Ureter (tissue), 1 donor: ENCODE measurements around the gene KHDRBS2. TPM values are rescaled to one million over a fixed set of nuclear protein-coding genes. Genes with fewer than 3 reads are reported as not detected.
"Not testable (repeated sequence)": the region's sequence is repeated elsewhere in the genome, so short reads cannot be mapped to it uniquely, and the experiment has no call there.

Experiments used
- DNase-seq: peaks from one replicate; pipeline ENCODE4 v3.0.0-alpha.2; 2020; ENCODE audit warnings: low spot score
- total RNA-seq: library from RNA; stranded (reverse); gene quantifications from one replicate; pipeline ENCODE4 v1.2.4, GENCODE V29; 2023
- donor health status: DM: yes; HTN: yes; CAD: no.

Gene KHDRBS2
- total RNA-seq, 1 donor from 2014 or later, result 0.89 TPM

DNA sequence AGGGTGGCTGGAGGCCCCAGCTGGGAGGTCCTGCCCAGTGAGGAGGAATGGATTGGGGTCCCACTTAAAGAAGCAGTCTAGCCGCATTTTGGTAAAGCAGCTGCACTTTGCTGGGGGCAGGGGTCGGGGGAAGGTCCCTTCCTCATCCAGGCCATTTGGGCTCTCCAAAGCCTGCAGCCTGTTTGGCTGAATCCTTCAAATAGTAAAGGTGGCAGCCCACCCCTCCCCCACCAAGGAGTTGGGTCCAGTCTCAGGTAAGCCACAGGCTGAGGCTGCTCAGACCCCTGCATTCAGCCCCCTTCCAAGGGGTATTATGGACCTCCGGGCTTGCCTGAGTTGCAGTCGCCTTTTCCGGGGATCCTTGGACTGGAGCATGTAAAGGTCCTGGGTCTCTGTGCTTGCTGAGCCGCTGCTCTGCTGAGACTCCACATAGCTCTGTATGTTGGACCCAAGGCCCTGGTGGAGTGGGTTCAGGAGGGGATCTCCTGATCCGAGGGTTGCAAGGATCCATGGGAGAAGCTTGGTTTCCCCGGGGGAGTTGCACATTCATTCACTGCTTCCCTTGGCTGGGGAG, 417.4 kb downstream of the KHDRBS2 start:
- no peak for DNase-seq

DNA sequence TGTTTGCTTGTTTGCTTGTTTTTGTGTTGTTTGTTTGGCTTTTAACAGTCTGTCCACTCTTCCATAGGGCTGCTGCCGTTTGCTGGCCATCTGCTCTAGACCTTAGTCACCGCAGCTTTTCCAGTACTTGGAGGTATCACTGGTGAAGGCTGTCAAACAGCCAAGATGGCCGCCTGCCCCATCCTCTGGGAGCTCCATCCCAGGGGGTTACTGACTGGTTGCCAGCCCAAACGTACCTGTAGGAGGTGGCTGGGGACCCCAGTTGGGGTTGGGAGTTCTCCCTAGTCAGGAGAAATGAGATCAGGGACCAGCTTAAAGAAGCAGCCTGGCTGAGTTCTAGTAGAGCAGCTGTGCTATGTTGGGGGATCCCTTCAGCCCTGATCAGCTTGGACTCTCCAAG, 418.4 kb downstream of the KHDRBS2 start:
- no peak for DNase-seq

DNA sequence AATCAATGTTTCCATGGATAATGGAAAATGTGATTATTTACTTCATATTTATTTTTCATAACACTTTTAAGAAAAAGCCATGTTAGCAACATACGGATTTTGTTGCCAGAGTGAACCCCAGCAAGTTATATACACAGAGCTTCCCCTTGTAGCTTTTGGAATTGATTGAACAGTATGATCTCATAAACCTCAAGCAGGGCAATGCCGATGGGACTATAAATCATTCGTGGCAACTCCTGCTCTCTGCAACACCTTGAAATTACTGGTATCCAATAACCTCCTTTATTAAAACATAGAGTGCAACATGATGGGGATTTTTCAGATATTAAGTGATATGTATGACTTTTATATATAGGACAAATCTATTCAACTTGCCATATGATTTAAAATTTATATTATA, 428.5 kb downstream of the KHDRBS2 start:
- no peak for DNase-seq

DNA sequence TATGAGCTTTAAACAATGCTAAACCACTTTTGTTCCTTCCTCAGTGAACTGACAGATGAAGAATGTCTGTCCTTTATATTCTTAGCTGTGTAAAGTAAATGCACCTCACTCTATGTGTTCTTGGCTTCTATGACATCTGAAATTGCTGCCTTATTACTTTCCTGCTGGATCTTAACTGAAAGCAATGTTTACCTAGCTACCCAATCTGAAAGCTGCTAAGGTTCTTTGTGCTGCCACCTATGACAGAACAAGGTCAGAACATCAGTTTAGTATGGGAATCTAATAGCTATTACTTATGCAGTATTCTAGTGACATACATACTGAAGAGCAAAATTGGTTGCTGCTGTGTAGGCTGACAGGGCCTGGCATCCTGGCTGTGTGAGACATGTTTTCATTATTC, 444.1 kb downstream of the KHDRBS2 start:
- no peak for DNase-seq

DNA sequence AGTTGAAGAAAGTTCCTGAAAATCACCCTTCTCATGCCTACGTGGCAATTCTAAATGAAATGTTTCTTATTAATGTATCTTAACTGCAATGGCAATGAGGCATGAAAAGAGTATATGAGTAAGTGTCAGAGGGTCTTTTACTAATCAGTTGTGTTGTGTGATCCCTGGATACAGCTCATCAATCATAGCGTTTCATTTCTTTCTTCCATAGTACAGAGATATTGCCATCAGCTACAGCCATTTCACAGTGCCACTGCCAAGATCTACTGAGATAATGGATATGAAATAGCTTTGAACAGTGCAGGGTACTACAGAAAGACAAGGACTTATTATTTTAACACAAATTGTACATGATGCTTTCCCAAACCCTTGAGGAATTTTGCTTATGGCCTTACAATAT, 450.8 kb downstream of the KHDRBS2 start:
- DNase-seq, result no peak

DNA sequence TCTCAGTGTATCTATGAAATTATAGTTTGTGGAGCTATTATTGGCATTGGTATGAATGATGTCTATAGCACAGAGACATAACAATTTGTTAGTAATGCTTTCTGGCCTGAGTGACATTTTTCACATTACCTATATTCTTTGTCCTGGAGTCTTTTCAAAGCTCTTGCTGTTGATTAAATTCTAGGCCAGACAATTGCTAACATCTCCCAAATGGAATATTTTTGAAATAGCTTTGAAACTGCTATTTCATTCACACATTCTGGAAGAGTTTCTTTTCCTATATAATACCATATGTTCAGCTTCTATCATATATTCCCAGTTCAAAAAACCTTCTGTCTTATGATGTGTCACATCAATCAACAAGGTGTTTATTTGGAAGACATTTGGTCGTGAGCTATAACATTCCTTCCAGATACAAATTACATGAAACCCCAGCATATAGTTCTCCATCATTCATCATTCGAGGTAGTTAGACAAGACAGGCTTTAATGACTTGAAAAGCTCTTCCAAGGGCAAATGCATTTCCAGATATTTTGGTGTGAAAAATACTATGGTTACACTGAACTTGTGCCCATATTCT, 452.8 kb downstream of the KHDRBS2 start:
- DNase-seq, result no peak

DNA sequence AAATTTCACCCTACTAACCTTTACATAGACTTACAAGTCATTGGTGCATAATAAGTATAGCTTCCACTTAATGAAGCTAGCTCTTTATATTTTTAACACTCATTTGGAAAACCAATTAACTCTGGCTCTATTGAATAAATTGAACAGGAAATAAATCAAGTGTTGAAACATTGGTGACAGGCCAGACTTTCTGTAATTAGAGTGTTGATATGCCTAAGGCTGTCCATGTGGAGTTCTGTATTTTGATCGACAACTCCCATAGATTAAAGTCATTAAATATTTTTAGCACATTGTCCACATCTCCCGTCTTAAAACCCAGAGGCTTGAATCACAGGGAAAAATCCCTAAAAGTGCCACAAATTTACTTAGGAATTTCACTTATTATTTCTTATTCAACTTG, 468.3 kb downstream of the KHDRBS2 start:
- no peak for DNase-seq

DNA sequence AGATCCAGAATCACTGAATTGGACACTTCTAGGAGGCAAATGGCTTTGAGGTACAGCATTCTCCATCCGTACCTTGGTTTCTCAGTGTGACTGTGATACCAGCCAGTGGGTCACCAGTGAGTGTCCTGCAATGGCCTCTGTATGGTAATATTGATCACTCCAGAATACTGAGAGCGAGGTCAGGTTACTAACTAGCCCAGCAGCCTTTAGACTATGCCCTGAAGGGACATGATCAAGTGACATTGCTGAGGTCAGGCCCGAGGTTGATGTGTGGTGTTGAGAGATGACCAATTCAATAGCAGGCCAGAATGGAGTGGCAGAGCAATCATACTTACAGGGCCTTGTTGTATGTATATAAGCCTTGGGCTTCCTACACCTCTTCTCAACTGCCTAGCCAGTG, 476.0 kb downstream of the KHDRBS2 start:
- DNase-seq, result no peak

DNA sequence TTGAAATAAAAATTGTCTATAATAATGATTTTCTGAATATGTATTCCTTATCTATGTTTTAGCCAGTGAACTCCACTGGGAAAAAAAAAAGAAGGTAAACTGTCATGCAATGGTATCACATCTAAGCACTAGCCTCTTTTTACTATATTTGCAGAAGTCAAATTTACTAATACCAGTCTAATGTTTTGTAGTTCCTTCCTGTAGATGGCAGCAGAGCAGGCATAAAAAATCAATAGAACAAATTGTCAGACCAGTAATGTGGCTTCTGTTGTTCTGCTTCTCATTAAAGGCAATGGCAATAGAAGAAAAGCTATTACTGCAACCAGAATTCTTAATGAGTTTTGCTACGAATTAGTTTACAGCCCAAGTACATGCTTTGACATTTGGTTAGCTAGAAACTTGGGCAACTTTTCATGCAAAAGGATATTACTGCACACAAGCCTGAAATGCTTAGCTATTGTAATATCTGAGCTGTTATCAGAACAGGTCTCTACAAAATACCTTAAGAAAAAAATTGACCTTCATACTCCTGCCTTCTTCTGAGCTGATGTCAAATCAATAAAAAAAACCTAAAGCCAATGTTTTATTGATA, 476.9 kb downstream of the KHDRBS2 start:
- no peak for DNase-seq

DNA sequence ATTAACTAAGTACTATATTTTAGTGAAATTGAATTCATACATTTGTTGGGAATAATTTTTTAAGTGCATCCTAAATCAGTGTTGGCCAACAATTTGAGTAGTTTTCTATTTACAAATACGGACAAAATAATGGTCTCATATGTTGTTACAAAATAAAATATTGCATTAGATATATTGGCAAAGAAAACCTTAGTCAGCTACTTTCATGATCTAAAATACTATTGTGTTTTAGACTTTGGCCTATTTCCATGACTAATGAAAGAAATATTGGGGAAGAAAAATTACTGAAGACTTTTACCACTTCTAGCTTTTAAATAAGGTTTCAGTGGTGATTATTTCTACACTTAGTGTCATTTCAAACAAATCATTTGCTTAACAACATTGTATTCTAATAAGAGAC, 498.0 kb downstream of the KHDRBS2 start:
- no peak for DNase-seq

DNA sequence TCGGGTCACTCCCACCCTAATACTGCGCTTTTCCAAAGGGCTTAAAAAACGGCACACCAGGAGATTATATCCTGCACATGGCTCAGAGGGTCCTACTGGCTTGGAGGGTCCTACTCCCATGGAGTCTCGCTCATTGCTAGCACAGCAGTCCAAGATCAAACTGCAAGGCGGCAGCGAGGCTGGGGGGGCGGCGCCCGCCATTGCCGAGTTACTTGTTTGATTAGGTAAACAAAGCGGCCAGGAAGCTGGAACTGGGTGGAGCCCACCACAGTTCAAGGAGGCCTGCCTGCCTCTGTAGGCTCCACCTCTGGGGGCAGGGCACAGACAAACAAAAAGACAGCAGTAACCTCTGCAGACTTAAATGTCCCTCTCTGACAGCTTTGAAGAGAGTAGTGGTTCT, 516.6 kb downstream of the KHDRBS2 start:
- not testable (repeated sequence) for DNase-seq

DNA sequence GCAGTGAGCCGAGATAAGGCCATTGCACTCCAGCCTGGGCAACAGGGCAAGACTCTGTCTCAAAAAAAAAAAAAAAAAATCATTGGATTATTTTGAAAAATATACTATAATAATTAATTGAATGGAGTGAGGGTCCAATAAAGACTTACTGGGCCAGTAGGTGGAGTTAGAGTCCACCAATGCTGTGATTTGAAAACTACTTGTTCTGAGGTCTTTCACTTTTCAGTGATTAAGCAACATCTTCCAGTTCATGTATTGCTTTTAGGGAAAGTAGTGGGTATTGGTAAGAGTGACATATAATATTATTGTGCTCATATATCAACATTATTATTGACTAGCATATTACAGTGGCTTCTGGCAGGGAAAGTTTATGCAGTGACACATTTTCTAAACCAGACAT, 530.3 kb downstream of the KHDRBS2 start:
- DNase-seq, result no peak

DNA sequence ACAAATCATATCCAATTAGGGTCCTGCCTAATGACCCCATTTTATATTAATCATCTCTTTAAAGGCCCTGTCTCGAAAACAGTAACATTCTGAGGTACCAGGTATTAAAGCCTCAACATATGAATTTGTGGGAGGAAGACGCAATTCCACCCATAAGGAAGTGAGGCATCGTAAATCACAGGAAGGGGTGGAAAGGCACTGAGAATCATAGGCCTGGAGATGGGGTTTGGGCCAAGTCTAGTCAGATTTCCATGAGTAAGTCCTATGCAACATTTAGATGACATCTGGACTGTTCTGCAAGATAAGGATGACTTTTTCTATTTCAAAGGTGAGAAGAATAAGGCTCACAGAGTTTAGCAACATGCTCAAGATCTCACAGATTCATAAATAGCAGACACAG, 534.0 kb downstream of the KHDRBS2 start:
- DNase-seq, result no peak

DNA sequence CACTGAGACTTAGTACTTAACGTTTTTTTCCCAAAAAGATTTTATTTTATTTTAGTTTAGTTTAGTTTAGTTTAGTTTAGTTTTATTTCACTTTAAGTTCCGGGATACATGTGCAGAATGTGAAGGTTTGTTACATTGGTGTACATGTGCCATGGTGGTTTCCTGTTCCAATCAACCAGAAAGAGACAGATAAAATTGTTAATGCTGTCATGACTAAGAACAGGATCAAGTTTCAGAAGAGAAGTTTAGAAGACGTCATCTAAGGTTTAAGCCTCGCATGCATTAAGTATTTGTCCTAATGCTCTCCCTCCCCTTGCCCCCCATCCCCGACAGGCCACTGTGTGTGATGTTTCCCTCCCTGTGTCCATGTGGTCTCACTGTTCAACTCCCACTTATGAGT, 540.0 kb downstream of the KHDRBS2 start:
- no peak for DNase-seq

DNA sequence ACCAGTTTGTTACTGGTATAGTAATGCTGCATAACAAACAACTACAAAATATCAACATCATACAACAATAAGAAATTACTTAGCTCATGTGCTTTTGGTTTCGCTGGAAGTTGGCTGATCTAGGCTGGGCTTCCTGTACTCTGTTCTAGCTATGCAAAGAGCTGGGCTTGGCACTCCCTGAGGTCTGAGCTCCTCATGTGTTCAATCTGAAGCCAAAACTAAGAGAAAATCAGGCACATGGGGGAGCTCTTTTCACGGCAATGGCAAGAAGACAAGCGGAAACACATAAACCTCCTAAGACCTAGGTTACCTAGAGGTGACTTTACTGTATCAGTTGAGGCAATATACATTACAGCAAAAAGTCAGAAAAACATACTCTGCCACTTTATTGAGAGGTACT, 574.2 kb downstream of the KHDRBS2 start:
- no peak for DNase-seq

DNA sequence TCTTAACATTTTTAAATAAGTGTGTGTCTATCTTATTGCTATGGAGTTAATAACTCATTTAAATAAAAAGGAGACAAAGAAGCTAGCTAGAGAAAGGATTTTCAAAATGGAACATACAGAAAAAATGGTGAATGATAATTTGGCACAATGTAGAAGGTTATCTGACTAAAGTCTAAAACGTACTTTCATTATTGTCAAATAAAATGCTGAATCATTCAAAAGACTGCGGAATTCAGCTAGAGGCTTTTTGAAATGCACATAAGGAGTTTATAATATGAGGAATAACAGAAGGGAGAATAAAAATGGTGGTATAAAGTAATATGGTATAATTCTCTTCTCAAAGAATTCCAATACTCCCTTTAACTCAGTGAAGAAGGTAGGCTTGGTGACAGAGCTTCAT, 597.9 kb downstream of the KHDRBS2 start:
- no peak for DNase-seq

DNA sequence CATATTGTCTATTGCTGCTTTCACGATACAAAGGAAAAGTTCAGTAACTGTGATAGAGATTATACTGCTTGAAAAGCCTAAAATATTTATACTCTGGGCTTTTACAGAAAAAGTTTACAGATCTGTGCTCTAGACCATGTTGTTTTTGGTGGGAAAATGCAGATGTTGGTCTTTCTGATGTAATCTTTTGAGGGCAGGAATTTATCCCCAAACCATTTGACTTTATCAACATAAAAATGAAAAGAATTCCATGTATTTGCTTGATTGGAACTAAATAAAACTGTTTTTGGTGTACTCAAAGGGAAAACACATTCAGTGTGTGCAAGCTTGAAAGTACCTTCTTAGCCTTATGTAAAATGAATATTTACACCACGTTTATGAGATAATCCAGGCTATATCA, 603.5 kb downstream of the KHDRBS2 start:
- DNase-seq, result no peak

DNA sequence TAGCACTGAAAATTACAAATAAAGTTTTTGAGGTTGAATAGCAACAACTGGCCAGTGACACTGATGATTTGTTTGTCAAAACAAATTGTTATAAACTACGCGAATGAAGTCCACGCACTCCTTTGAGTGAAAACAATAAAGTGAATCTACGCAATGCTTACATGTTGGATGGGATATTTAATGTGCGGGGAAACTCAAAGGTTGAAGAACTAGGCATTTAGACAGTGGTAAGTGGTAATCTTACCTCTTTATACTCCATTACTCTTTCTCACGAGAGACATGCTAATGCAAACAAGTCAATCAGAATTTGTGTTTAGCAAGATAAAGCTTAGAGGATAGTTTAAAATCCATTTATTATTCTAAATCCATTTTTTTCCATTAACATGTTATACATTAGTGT, 606.4 kb downstream of the KHDRBS2 start:
- no peak for DNase-seq

DNA sequence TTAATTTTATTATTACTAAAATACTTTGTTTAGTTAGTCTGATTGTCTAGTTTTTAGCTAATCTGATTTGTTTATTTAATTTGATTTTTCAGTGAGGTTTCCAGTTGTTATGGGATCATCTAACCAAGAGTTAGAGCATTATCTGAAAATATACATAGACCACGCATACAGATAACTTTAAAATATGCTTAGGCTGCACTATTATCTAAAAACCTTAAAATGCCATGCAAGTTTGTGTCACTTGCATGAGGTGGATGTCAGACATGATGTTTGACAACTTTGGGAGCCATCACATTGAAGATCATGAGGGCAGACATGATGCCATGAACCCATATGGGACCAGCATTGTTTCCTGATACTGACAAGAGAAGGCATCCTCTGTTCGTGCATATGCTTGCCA, 610.3 kb downstream of the KHDRBS2 start:
- no peak for DNase-seq

DNA sequence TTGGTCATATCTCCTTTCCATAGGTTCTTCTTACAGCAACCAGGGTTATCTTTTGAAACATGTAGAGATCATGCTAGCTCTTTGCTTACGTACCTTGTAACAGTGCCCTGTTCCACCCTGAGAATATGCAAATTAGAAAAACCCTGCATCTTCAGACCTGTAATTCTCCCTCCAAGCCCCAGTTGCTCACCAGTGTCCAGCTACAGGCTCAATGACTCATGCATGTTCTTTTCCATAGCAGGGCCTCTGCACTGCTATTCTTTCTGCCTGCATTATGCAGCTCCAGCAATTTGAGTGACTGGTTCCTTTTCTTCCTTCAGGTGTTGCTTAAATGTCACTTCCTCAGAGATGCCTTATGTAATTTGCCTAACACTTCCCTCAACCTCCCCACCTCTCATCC, 636.2 kb downstream of the KHDRBS2 start:
- no peak for DNase-seq

DNA sequence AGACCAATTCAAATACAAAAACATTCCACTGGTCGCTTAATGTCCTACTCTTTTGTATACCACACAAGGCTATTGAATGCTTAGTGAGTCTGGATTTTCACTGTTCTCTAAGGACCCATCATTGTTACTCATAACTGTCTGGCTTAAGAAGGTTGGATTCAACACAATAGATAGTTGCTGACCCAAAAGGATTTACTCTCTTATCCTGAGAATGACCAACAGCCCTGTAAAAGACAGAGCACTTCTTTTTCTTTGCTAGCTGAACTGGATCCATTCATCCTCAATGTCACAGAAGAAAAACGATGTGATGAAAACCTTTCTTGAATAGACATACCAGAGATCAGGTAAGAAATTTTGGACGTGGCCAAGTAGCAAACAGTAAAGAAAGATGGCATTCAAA, 645.6 kb downstream of the KHDRBS2 start:
- DNase-seq, result no peak
